Measurements from ENCODE around the gene TRAPPC8. TPM values are rescaled to one million over a fixed set of nuclear protein-coding genes. Genes with fewer than 3 reads are reported as not detected.

Gene TRAPPC8
- total RNA-seq: 10 to 100 TPM; 46.4 to 64.5 (median 53.3) TPM
- 10 to 100 TPM; 17.6 to 19.6 (median 19.4) TPM for polyA plus RNA-seq
- long read RNA-seq, donor 1, partial matches to known transcripts: 12 of 12 reads
- long read RNA-seq, donor 1, other reads (novel, unspliced or antisense): 0 of 12 reads
- long read RNA-seq, donor 2: 0 reads

- Histone ChIP-seq H3K4me1 (peaks cover 31 to 58% (median 46%) of the 10 kb centered on the region in 6 donors), H3K4me3 (peak within 1 kb of the TSS; percentile 86 to 97 (median 92)), H3K27me3 (replicated peaks in 1 of 7) (no peaks in the 10 kb centered on the region), H3K36me3 (peaks cover 0 to 4% (median 0%) of the 10 kb centered on the region in 6 donors), H3K27ac (peak within 1 kb of the TSS; percentile 90 to 98 (median 94)), H3K9me3 (no peaks in the 10 kb centered on the region)
- TF ChIP-seq CTCF (IDR thresholded peaks at IDR 0.05 in 8 of 11, conservative IDR thresholded peaks at IDR 0.05 in 3 of 11): peak in 3 of 11 experiments; percentile 15 to 29 (median 18)
- peak; percentile 90 to 95 (median 95) for TF ChIP-seq POLR2AphosphoS5 (IDR thresholded peaks at IDR 0.05)
- peak in 2 of 3 donors; percentile 50 to 71 for TF ChIP-seq POLR2A (IDR thresholded peaks at IDR 0.05)
- WGBS, 5 donors: 0 to 1% (median 0%) methylated on average over 47 to 56 of the region's 58 CpGs
- peak; percentile 100 for DNase-seq
- intact Hi-C loops (cut with DNase I; ENCODE audit: low total_unique reads): loop anchor here (10.0 kb wide), 1 partner anchor 132 kb away; no protein-coding TSS in a partner anchor
Measured at GRCh38 chr18:31942999-31943877, at the start of gene TRAPPC8. TRAPPC8 (minus strand) TSS chr18:31943128; CDS start chr18:31942764, 364 bp downstream.

- Histone ChIP-seq H3K4me1 (peaks cover 0 to 15% (median 0%) of the 10 kb centered on the region in 6 donors), H3K27ac (no peak overlapping the region), H3K27me3 (replicated peaks in 1 of 7) (no peaks in the 10 kb centered on the region), H3K36me3 (no peaks in the 10 kb centered on the region), H3K4me3 (no peak overlapping the region), H3K9me3 (no peaks in the 10 kb centered on the region)
- DNase-seq: no peak
- TF ChIP-seq POLR2AphosphoS5 (IDR thresholded peaks at IDR 0.05) (no peak), POLR2A (IDR thresholded peaks at IDR 0.05) (no peak), CTCF (IDR thresholded peaks at IDR 0.05 in 8 of 11, conservative IDR thresholded peaks at IDR 0.05 in 3 of 11) (no peak)
- intact Hi-C loops (cut with DNase I; ENCODE audit: low total_unique reads): no loop called here
- 61 to 87% (median 82%) methylated on average over 2 of the region's 2 CpGs for WGBS, 5 donors
Measured at GRCh38 chr18:31990823-31991222, 47.9 kb upstream of the TRAPPC8 start.

- WGBS, 5 donors: 61 to 75% (median 65%) methylated on average over 5 of the region's 5 CpGs
- Histone ChIP-seq H3K27me3 (replicated peaks in 1 of 7) (no peaks in the 10 kb centered on the region), H3K4me1 (peaks cover 0 to 8% (median 0%) of the 10 kb centered on the region in 6 donors), H3K36me3 (no peaks in the 10 kb centered on the region), H3K4me3 (no peak overlapping the region), H3K9me3 (peaks cover 0 to 8% (median 3%) of the 10 kb centered on the region in 8 donors), H3K27ac (no peak overlapping the region)
- DNase-seq: no peak
- no peak for TF ChIP-seq CTCF (IDR thresholded peaks at IDR 0.05 in 8 of 11, conservative IDR thresholded peaks at IDR 0.05 in 3 of 11)
- TF ChIP-seq POLR2A (IDR thresholded peaks at IDR 0.05): no peak
- no peak for TF ChIP-seq POLR2AphosphoS5 (IDR thresholded peaks at IDR 0.05)
- intact Hi-C loops (cut with DNase I; ENCODE audit: low total_unique reads): no loop called here
Measured at GRCh38 chr18:31983976-31984375, 41.0 kb upstream of the TRAPPC8 start.

- H3K36me3 ChIP-seq: no peaks in the 10 kb centered on the region
- no peak for DNase-seq
- 66 to 93% (median 88%) methylated on average over 3 of the region's 3 CpGs for WGBS, 5 donors
- H3K4me3 ChIP-seq: no peak overlapping the region
- peaks cover 0 to 17% (median 12%) of the 10 kb centered on the region in 8 donors for H3K9me3 ChIP-seq
- TF ChIP-seq POLR2AphosphoS5 (IDR thresholded peaks at IDR 0.05): no peak
- no peak for TF ChIP-seq CTCF (IDR thresholded peaks at IDR 0.05 in 8 of 11, conservative IDR thresholded peaks at IDR 0.05 in 3 of 11)
- TF ChIP-seq POLR2A (IDR thresholded peaks at IDR 0.05): no peak
- H3K4me1 ChIP-seq: peaks cover 0 to 8% (median 0%) of the 10 kb centered on the region in 6 donors
- no peaks in the 10 kb centered on the region for H3K27me3 ChIP-seq (replicated peaks in 1 of 7)
- intact Hi-C loops (cut with DNase I; ENCODE audit: low total_unique reads): no loop called here
- H3K27ac ChIP-seq: no peak overlapping the region
Measured at GRCh38 chr18:31983020-31983419, 40.1 kb upstream of the TRAPPC8 start.
